GM18508 (cell line): Measurements from ENCODE around the gene LMBRD2.
"Not testable (repeated sequence)": the region's sequence is repeated elsewhere in the genome, so short reads cannot be mapped to it uniquely, and the experiment has no call there.

ENCODE experiments used
- ATAC-seq: cut with Tn5 transposase; IDR thresholded peaks from one replicate; pipeline ENCODE4 v1.9.1; 2021; ENCODE audit warnings: moderate number of reproducible peaks; ENCODE audit not compliant: insufficient read depth, unreplicated experiment

Gene LMBRD2

GRCh38 chr5:36151434-36152323 lies at the start of gene LMBRD2, which contains the start of gene SKP2:
TSS of gene LMBRD2 (minus strand) at chr5:36151887. CDS start at chr5:36143349, 8,538 bp downstream.
TSS of gene SKP2 (plus strand) at chr5:36152111. CDS start at chr5:36152263, 152 bp downstream.
- ATAC-seq = peak; percentile 98

GRCh38 chr5:36200513-36200912 lies 48.8 kb upstream of the LMBRD2 start:
- ATAC-seq = no peak

- no peak for ATAC-seq
Observed at GRCh38 chr5:36199620-36200019, 47.9 kb upstream of the LMBRD2 start.

GRCh38 chr5:36198783-36199182 lies 47.1 kb upstream of the LMBRD2 start:
- ATAC-seq = not testable (repeated sequence)

GRCh38 chr5:36198281-36198680 lies 46.6 kb upstream of the LMBRD2 start:
- ATAC-seq = no peak

- ATAC-seq = no peak
Observed at GRCh38 chr5:36193746-36194145, 42.1 kb upstream of the LMBRD2 start.

GRCh38 chr5:36184408-36184807 lies 32.7 kb upstream of the LMBRD2 start:
- not testable (repeated sequence) for ATAC-seq

- no peak for ATAC-seq
Observed at GRCh38 chr5:36181774-36182173, 30.1 kb upstream of the LMBRD2 start.

- no peak for ATAC-seq
Observed at GRCh38 chr5:36180556-36181350, 29.1 kb upstream of the LMBRD2 start.

GRCh38 chr5:36179950-36180349 lies 28.3 kb upstream of the LMBRD2 start:
- ATAC-seq = no peak

- no peak for ATAC-seq
Observed at GRCh38 chr5:36178524-36178890, 26.8 kb upstream of the LMBRD2 start.

GRCh38 chr5:36177715-36178523 lies 26.2 kb upstream of the LMBRD2 start:
- ATAC-seq = no peak

GRCh38 chr5:36177154-36177553 lies 25.5 kb upstream of the LMBRD2 start:
- ATAC-seq = peak; percentile 99

- ATAC-seq = no peak
Observed at GRCh38 chr5:36175043-36175442, 23.4 kb upstream of the LMBRD2 start.

GRCh38 chr5:36174119-36174518 lies 22.4 kb upstream of the LMBRD2 start:
- no peak for ATAC-seq

GRCh38 chr5:36173426-36173825 lies 21.7 kb upstream of the LMBRD2 start:
- no peak for ATAC-seq

- no peak for ATAC-seq
Observed at GRCh38 chr5:36172599-36172998, 20.9 kb upstream of the LMBRD2 start.

- ATAC-seq = no peak
Observed at GRCh38 chr5:36170832-36171424, 19.2 kb upstream of the LMBRD2 start.

- no peak for ATAC-seq
Observed at GRCh38 chr5:36168737-36169136, 17.1 kb upstream of the LMBRD2 start.

GRCh38 chr5:36164461-36164860 lies 12.8 kb upstream of the LMBRD2 start:
- no peak for ATAC-seq
